WTC11 (cell line): ENCODE measurements around the gene OBSCN. TPM values are rescaled to one million over a fixed set of nuclear protein-coding genes. Genes with fewer than 3 reads are reported as not detected.

Source experiments
- ATAC-seq: fragments of 200-7000 bp; cut with Tn5 transposase; 2 replicates; pipeline ENCODE4 v1.10.0; 2021; ENCODE audit warnings: mild to moderate bottlenecking, moderate library complexity
- CTCF ChIA-PET: fragments of 300-600 bp; sonication (Branson Sonifier 250); formaldehyde crosslinking; loops from one replicate; lab custom pipeline; 2021; ENCODE audit warnings: antibody characterized with exemption; lab: Charles Lee
- POLR2A ChIA-PET: fragments of 350-600 bp; sonication (Branson Sonifier 250); formaldehyde crosslinking; loops from one replicate; lab custom pipeline; 2021; ENCODE audit warnings: antibody characterized with exemption; lab: Charles Lee
- DNase-seq: peaks from one replicate; pipeline ENCODE4 v3.0.0; 2021; ENCODE audit warnings: low spot score
- H3K27ac Mint-ChIP-seq: 2 replicates; pipeline ENCODE4 v1.8.0; 2021; ENCODE audit warnings: mixed read lengths
- H3K27me3 Mint-ChIP-seq: 2 replicates; pipeline ENCODE4 v1.8.0; 2021; ENCODE audit warnings: low read depth, mild to moderate bottlenecking, moderate library complexity, mixed read lengths
- H3K36me3 Mint-ChIP-seq: 2 replicates; pipeline ENCODE4 v1.8.0; 2021; ENCODE audit warnings: mixed read lengths
- H3K4me1 Mint-ChIP-seq: 2 replicates; pipeline ENCODE4 v1.8.0; 2022; ENCODE audit warnings: mixed read lengths
- H3K4me3 Mint-ChIP-seq: 2 replicates; pipeline ENCODE4 v1.8.0; 2021; ENCODE audit warnings: mild to moderate bottlenecking, moderate library complexity, mixed read lengths
- H3K9me3 Mint-ChIP-seq: 2 replicates; pipeline ENCODE4 v1.8.0; 2021; ENCODE audit warnings: mixed read lengths
- ATF6 ChIP-seq: sonication (generic); formaldehyde crosslinking; IDR thresholded peaks from 2 replicates; pipeline ENCODE4 v1.8.1; 2023; ENCODE audit warnings: mild to moderate bottlenecking, missing genetic modification reagents
- ELF4 ChIP-seq: sonication (generic); formaldehyde crosslinking; IDR thresholded peaks from 2 replicates; pipeline ENCODE4 v1.8.1; 2022; ENCODE audit warnings: low read depth, mild to moderate bottlenecking, moderate library complexity, missing genetic modification reagents
- EMX1 ChIP-seq: fragments of 250-450 bp; sonication (Bioruptor Pico); IDR thresholded peaks from 2 replicates; pipeline ENCODE4 v1.8.0; 2021; ENCODE audit warnings: mild to moderate bottlenecking
- GABPB1 ChIP-seq: sonication (generic); formaldehyde crosslinking; IDR thresholded peaks from 2 replicates; pipeline ENCODE4 v1.8.1; 2023; ENCODE audit warnings: mild to moderate bottlenecking, missing genetic modification reagents
- NFYB ChIP-seq: sonication (generic); formaldehyde crosslinking; conservative IDR thresholded peaks from 2 replicates; pipeline ENCODE4 v1.8.0; 2022; ENCODE audit warnings: low read depth, missing genetic modification reagents
- PRRX2 ChIP-seq: fragments of 250-450 bp; sonication (Bioruptor Pico); IDR thresholded peaks from 2 replicates; pipeline ENCODE4 v1.8.0; 2021; ENCODE audit warnings: mild to moderate bottlenecking
- ZBTB43 ChIP-seq: sonication (generic); formaldehyde crosslinking; IDR thresholded peaks from 2 replicates; pipeline ENCODE4 v1.8.1; 2023; ENCODE audit warnings: mild to moderate bottlenecking, missing genetic modification reagents
- ZNF416 ChIP-seq: fragments of 250-450 bp; sonication (Bioruptor Pico); IDR thresholded peaks from 2 replicates; pipeline ENCODE4 v1.9.0; 2021; ENCODE audit warnings: mild to moderate bottlenecking, inconsistent platforms
- total RNA-seq: library from RNA; stranded (reverse); gene quantifications from 3 replicates; pipeline ENCODE4 v1.2.3, GENCODE V29; 2021
- TF ChIP-seq, protein P1 (sequence below): fragments of 250-450 bp; sonication (Bioruptor Pico); IDR thresholded peaks from 2 replicates; pipeline ENCODE4 v1.9.0; 2021; ENCODE audit warnings: mild to moderate bottlenecking
- TF ChIP-seq, protein P2 (sequence below): sonication (generic); formaldehyde crosslinking; conservative IDR thresholded peaks from 2 replicates; pipeline ENCODE4 v1.8.1; 2023; ENCODE audit warnings: mild to moderate bottlenecking, low read depth, missing genetic modification reagents, moderate library complexity
- TF ChIP-seq, protein P3 (sequence below): sonication (generic); formaldehyde crosslinking; IDR thresholded peaks from 2 replicates; pipeline ENCODE4 v1.8.0; 2022; ENCODE audit warnings: mild to moderate bottlenecking, missing genetic modification reagents
- TF ChIP-seq, protein P4 (sequence below): fragments of 250-450 bp; sonication (Bioruptor Pico); IDR thresholded peaks from 2 replicates; pipeline ENCODE4 v1.9.0; 2021; ENCODE audit warnings: mild to moderate bottlenecking

Gene OBSCN
- total RNA-seq, 1 experiment from 2014 or later, result 38.8 TPM

DNA sequence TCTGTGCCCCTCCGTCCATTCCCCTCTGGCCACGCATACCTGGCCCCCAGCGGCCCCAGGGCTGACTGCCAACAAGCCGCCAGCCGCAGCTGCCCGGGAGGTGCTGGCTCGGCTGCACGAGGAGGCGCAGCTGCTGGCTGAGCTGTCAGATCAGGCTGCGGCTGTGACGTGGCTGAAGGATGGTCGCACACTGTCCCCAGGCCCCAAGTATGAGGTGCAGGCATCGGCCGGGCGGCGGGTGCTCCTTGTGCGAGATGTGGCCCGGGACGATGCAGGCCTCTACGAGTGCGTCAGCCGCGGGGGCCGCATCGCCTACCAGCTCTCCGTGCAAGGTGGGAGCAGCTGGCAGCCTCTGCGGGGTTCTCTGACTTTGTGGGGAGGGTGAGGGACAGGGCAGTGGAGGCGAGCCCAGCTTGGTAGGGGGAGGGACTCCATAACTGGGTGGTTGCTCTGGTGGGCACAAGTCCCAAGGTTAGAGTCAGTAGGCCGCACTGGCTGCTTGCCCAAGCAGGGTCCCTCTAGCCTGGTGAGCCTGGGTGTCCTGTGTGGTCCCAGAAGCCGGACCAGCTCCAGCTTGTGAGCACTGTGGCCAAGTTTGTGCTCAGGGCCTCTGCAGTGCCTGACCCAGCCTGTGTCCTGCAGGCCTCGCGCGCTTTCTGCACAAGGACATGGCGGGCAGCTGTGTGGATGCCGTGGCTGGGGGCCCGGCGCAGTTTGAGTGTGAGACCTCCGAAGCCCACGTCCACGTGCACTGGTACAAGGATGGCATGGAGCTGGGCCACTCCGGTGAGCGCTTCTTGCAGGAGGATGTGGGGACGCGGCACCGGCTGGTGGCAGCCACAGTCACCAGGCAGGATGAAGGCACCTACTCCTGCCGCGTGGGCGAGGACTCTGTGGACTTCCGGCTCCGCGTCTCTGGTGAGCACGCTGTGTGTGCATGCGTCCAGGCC lies 8.8 kb downstream of the OBSCN start:
- H3K4me3 Mint-ChIP-seq, result no peak overlapping the region
- ChIA-PET CTCF (interaction anchor here (0.6 kb wide), 1 partner anchor 262 kb away, joined by 4 read pairs; no protein-coding TSS in a partner anchor), POLR2A (no interaction called here)
- ATAC-seq, result no peak
- H3K36me3 Mint-ChIP-seq, result peaks cover 40% of the 10 kb centered on the region
- H3K27me3 Mint-ChIP-seq, result no peaks in the 10 kb centered on the region; the same call in 1 of the 2 replicates
- peaks cover 3% of the 10 kb centered on the region; the same call in 1 of the 2 replicates for H3K4me1 Mint-ChIP-seq
- H3K27ac Mint-ChIP-seq, result no peak overlapping the region
- H3K9me3 Mint-ChIP-seq, result no peaks in the 10 kb centered on the region
- DNase-seq, result no peak
- TF ChIP-seq PRRX2 (CRISPR knock-in tag) (no peak), EMX1 (no peak), GABPB1 (CRISPR knock-in tag) (no peak), ZBTB43 (CRISPR knock-in tag) (no peak), ATF6 (CRISPR knock-in tag) (no peak), ELF4 (CRISPR knock-in tag) (no peak), ZNF416 (CRISPR knock-in tag) (no peak), NFYB (CRISPR knock-in tag) (no peak)
- TF ChIP-seq, protein P1, sequence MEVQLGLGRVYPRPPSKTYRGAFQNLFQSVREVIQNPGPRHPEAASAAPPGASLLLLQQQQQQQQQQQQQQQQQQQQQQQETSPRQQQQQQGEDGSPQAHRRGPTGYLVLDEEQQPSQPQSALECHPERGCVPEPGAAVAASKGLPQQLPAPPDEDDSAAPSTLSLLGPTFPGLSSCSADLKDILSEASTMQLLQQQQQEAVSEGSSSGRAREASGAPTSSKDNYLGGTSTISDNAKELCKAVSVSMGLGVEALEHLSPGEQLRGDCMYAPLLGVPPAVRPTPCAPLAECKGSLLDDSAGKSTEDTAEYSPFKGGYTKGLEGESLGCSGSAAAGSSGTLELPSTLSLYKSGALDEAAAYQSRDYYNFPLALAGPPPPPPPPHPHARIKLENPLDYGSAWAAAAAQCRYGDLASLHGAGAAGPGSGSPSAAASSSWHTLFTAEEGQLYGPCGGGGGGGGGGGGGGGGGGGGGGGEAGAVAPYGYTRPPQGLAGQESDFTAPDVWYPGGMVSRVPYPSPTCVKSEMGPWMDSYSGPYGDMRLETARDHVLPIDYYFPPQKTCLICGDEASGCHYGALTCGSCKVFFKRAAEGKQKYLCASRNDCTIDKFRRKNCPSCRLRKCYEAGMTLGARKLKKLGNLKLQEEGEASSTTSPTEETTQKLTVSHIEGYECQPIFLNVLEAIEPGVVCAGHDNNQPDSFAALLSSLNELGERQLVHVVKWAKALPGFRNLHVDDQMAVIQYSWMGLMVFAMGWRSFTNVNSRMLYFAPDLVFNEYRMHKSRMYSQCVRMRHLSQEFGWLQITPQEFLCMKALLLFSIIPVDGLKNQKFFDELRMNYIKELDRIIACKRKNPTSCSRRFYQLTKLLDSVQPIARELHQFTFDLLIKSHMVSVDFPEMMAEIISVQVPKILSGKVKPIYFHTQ (CRISPR knock-in tag), result no peak
- TF ChIP-seq, protein P2, sequence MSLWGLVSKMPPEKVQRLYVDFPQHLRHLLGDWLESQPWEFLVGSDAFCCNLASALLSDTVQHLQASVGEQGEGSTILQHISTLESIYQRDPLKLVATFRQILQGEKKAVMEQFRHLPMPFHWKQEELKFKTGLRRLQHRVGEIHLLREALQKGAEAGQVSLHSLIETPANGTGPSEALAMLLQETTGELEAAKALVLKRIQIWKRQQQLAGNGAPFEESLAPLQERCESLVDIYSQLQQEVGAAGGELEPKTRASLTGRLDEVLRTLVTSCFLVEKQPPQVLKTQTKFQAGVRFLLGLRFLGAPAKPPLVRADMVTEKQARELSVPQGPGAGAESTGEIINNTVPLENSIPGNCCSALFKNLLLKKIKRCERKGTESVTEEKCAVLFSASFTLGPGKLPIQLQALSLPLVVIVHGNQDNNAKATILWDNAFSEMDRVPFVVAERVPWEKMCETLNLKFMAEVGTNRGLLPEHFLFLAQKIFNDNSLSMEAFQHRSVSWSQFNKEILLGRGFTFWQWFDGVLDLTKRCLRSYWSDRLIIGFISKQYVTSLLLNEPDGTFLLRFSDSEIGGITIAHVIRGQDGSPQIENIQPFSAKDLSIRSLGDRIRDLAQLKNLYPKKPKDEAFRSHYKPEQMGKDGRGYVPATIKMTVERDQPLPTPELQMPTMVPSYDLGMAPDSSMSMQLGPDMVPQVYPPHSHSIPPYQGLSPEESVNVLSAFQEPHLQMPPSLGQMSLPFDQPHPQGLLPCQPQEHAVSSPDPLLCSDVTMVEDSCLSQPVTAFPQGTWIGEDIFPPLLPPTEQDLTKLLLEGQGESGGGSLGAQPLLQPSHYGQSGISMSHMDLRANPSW, result no peak
- TF ChIP-seq, protein P3, sequence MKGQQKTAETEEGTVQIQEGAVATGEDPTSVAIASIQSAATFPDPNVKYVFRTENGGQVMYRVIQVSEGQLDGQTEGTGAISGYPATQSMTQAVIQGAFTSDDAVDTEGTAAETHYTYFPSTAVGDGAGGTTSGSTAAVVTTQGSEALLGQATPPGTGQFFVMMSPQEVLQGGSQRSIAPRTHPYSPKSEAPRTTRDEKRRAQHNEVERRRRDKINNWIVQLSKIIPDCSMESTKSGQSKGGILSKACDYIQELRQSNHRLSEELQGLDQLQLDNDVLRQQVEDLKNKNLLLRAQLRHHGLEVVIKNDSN (CRISPR knock-in tag), result no peak
- TF ChIP-seq, protein P4, sequence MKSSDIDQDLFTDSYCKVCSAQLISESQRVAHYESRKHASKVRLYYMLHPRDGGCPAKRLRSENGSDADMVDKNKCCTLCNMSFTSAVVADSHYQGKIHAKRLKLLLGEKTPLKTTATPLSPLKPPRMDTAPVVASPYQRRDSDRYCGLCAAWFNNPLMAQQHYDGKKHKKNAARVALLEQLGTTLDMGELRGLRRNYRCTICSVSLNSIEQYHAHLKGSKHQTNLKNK, result no peak
